ENCODE results near the gene RCSD1.

- TF ChIP-seq RAD21 (IDR thresholded peaks at IDR 0.05; ENCODE audit: low read depth), result no peak
- no peak for TF ChIP-seq EP300 (IDR thresholded peaks at IDR 0.05; ENCODE audit: borderline replicate concordance)
- no peak for TF ChIP-seq USF1 (IDR thresholded peaks at IDR 0.05)
- TF ChIP-seq CREB1 (IDR thresholded peaks at IDR 0.05; ENCODE audit: low read depth), result no peak
- no peak for TF ChIP-seq TAF1 (IDR thresholded peaks at IDR 0.05; ENCODE audit: low read depth)
- no peak for TF ChIP-seq REST (IDR thresholded peaks at IDR 0.05; ENCODE audit: low read depth)
- no peak for TF ChIP-seq EGR1 (IDR thresholded peaks at IDR 0.05)
- no peak for TF ChIP-seq MAX (IDR thresholded peaks at IDR 0.05)
- TF ChIP-seq YY1 (IDR thresholded peaks at IDR 0.05; ENCODE audit: low read depth), result no peak
Measured at GRCh38 chr1:167645625-167646414, 15.8 kb downstream of the RCSD1 start.
